Testis (tissue), 3 donors: ENCODE results near the gene RIOK1. TPM values are rescaled to one million over a fixed set of nuclear protein-coding genes. Genes with fewer than 3 reads are reported as not detected.

Source experiments
- DNase-seq: peaks from one replicate; pipeline ENCODE4 v3.0.0-alpha.2; 2019
- H3K27ac ChIP-seq, 2 donors: fragments of 200-600 bp; sonication (generic); one replicate each; pipeline ENCODE4 v1.5.1; 2019
- H3K27me3 ChIP-seq: fragments of 200-600 bp; sonication (generic); one replicate; pipeline ENCODE4 v1.5.1; 2019
- H3K36me3 ChIP-seq: fragments of 200-600 bp; sonication (generic); one replicate; pipeline ENCODE4 v1.5.1; 2017; ENCODE audit warnings: low read depth; ENCODE audit errors: missing control alignments
- H3K4me1 ChIP-seq: fragments of 200-600 bp; sonication (generic); one replicate; pipeline ENCODE4 v1.5.1; 2019
- H3K4me3 ChIP-seq, 2 donors: fragments of 200-600 bp; sonication (generic); one replicate each; pipeline ENCODE4 v1.5.1; 2017 to 2019
- H3K9me3 ChIP-seq: fragments of 200-600 bp; sonication (generic); one replicate; pipeline ENCODE4 v1.5.1; 2017
- CTCF ChIP-seq, 3 experiments: fragments of 450-650 bp in 2 of 3; fragments of 200-600 bp in 1 of 3; sonication (generic) in 1 of 3; IDR thresholded peaks; one replicate each; pipeline ENCODE4 v1.5.1; 2016 to 2019; ENCODE audit warnings: antibody characterized with exemption in 3 of 3, mild to moderate bottlenecking in 2 of 3, moderate library complexity in 1 of 3
- POLR2A ChIP-seq: fragments of 450-650 bp; IDR thresholded peaks from one replicate; pipeline ENCODE4 v1.6.1; 2017; ENCODE audit warnings: antibody characterized with exemption, mild to moderate bottlenecking, moderate library complexity
- WGBS, 2 donors: methylation state at CpG; one replicate each; pipeline ENCODE4 v1.1.5; 2018; 5-methylcytosine and 5-hydroxymethylcytosine counted together
- intact Hi-C: fragments of 100-400 bp; cut with DNase I; formaldehyde crosslinking; loops from one replicate; pipeline ENCODE4 v1.15.1; 2023; ENCODE audit warnings: low total_unique reads
- polyA plus RNA-seq: library from polyadenylated mRNA; stranded (reverse); fragments of 350-450 nt; fragmentation: Illumina TruSeq; extraction: RNeasy Lipid Tissue Mini Kit (QIAGEN cat#74804); gene quantifications from one replicate; pipeline ENCODE4 v1.2.3, GENCODE V29; 2014; ENCODE audit warnings: low read depth, low replicate concordance; ENCODE audit not compliant: insufficient read depth
- total RNA-seq, 2 donors: library from RNA; depleted of rRNA; stranded (reverse); fragments of >200 nt; gene quantifications; one replicate each; pipeline ENCODE4 v1.2.3, GENCODE V29; 2016

Gene RIOK1
- total and polyA plus RNA-seq, 3 donors from 2014 or later, result 25.1 to 37.5 (median 29.8) TPM

- Histone ChIP-seq H3K4me3 (no peak overlapping the region), H3K4me1 (no peaks in the 10 kb centered on the region), H3K36me3 (no peaks in the 10 kb centered on the region), H3K27me3 (no peaks in the 10 kb centered on the region), H3K27ac (no peak overlapping the region), H3K9me3 (no peaks in the 10 kb centered on the region)
- intact Hi-C loops, result no loop called here
- WGBS, 2 donors, result 83 to 84% methylated on average over 2 of the region's 2 CpGs
- no peak for DNase-seq
- TF ChIP-seq CTCF (IDR thresholded peaks at IDR 0.05), result no peak
- no peak for TF ChIP-seq POLR2A
Observed at GRCh38 chr6:7417684-7418083, 28.1 kb downstream of the RIOK1 start.

GRCh38 chr6:7418238-7418905, 28.8 kb downstream of the RIOK1 start:
- 84 to 87% methylated on average over 6 of the region's 6 CpGs for WGBS, 2 donors
- DNase-seq, result no peak
- Histone ChIP-seq H3K27me3 (no peaks in the 10 kb centered on the region), H3K36me3 (no peaks in the 10 kb centered on the region), H3K9me3 (no peaks in the 10 kb centered on the region), H3K27ac (no peak overlapping the region), H3K4me3 (no peak overlapping the region), H3K4me1 (no peaks in the 10 kb centered on the region)
- TF ChIP-seq POLR2A, result no peak
- TF ChIP-seq CTCF (IDR thresholded peaks at IDR 0.05), result no peak
- intact Hi-C loops, result no loop called here

GRCh38 chr6:7419065-7419464, 29.5 kb downstream of the RIOK1 start:
- H3K9me3 ChIP-seq, result no peaks in the 10 kb centered on the region
- H3K36me3 ChIP-seq, result no peaks in the 10 kb centered on the region
- no peak for TF ChIP-seq CTCF (IDR thresholded peaks at IDR 0.05)
- no peak for TF ChIP-seq POLR2A
- no peaks in the 10 kb centered on the region for H3K27me3 ChIP-seq
- no peak for DNase-seq
- H3K27ac ChIP-seq, result no peak overlapping the region
- H3K4me1 ChIP-seq, result no peaks in the 10 kb centered on the region
- intact Hi-C loops, result no loop called here
- no peak overlapping the region for H3K4me3 ChIP-seq
- 60 to 74% methylated on average over 1 of the region's 1 CpG for WGBS, 2 donors

- no peak for TF ChIP-seq POLR2A
- no peak for TF ChIP-seq CTCF (IDR thresholded peaks at IDR 0.05)
- Histone ChIP-seq H3K4me3 (no peak overlapping the region), H3K4me1 (no peaks in the 10 kb centered on the region), H3K27ac (no peak overlapping the region), H3K9me3 (no peaks in the 10 kb centered on the region), H3K27me3 (no peaks in the 10 kb centered on the region), H3K36me3 (no peaks in the 10 kb centered on the region)
- no peak for DNase-seq
- WGBS, 2 donors, result 90 to 92% methylated on average over 3 of the region's 3 CpGs
- intact Hi-C loops, result no loop called here
Observed at GRCh38 chr6:7421066-7421465, 31.5 kb downstream of the RIOK1 start.

- H3K4me1 ChIP-seq, result no peaks in the 10 kb centered on the region
- intact Hi-C loops, result no loop called here
- no peak for DNase-seq
- H3K27ac ChIP-seq, result no peak overlapping the region
- no peaks in the 10 kb centered on the region for H3K36me3 ChIP-seq
- TF ChIP-seq POLR2A (no peak), CTCF (IDR thresholded peaks at IDR 0.05) (no peak)
- no peaks in the 10 kb centered on the region for H3K9me3 ChIP-seq
- 79 to 92% methylated on average over 5 of the region's 5 CpGs for WGBS, 2 donors
- no peak overlapping the region for H3K4me3 ChIP-seq
- H3K27me3 ChIP-seq, result no peaks in the 10 kb centered on the region
Observed at GRCh38 chr6:7424058-7424457, 34.5 kb downstream of the RIOK1 start.
